ENCODE results near the gene TPT1.
A peak's percentile ranks its signal among the peaks of the same experiment; 100 is the strongest.

- TF ChIP-seq POLR2A (IDR thresholded peaks at IDR 0.05; ENCODE audit: low read depth, low read length), result no peak
- TF ChIP-seq POU2F2 (IDR thresholded peaks at IDR 0.05; ENCODE audit: low read depth, low read length), result no peak
- peak; percentile 96 for TF ChIP-seq SPI1 (IDR thresholded peaks at IDR 0.05; ENCODE audit: low read depth, low read length)
These were observed 26.4 kb upstream of the TPT1 start for GRCh38 chr13:45367358-45367757.
